ENCODE results near the gene GBP6. TPM values are rescaled to one million over a fixed set of nuclear protein-coding genes. Genes with fewer than 3 reads are reported as not detected.
A peak's percentile ranks its signal among the peaks of the same experiment; 100 is the strongest.
"Not testable (repeated sequence)": the region's sequence is repeated elsewhere in the genome, so short reads cannot be mapped to it uniquely, and the experiment has no call there.

Gene GBP6
- total RNA-seq, 5 donors from 2014 or later (not counting 1 experiment from before 2014, with no cell fraction given), result 0.13 to 0.83 (median 0.18) TPM; not detected in 1

GRCh38 chr1:89363196-89363595 is 663 bp upstream of the GBP6 start:
- Mint-ChIP-seq H3K27me3 (no peaks in the 10 kb centered on the region), H3K36me3 (no peaks in the 10 kb centered on the region), H3K27ac (peak overlapping the region; percentile 7 to 70), H3K9me3 (no peaks in the 10 kb centered on the region), H3K4me1 (peaks cover 16 to 20% (median 17%) of the 10 kb centered on the region in 3 donors), H3K4me3 (no peak overlapping the region)
- ATAC-seq (replicated peaks in 1 of 4) (peak in 1 of 4 experiments; percentile 39), DNase-seq (no peak)
- H3K27ac ChIP-seq (ENCODE audit: low read length), result no peak overlapping the region
- ChIA-PET POLR2A (no interaction called here), CTCF (interaction anchor here (0.6 to 1.8 kb wide), 4 partner anchors 277 to 365 kb away, joined by 3 to 6 read pairs (median 4); partner anchors contain the start of gene GBP1 (in 1 of the 2))
- no peak overlapping the region for H3K4me3 ChIP-seq (ENCODE audit: control insufficient read depth in 1 of 2, extremely low read depth in 1 of 2, low read length in 1 of 2)
- H3K4me1 ChIP-seq (ENCODE audit: control insufficient read depth in 1 of 2, extremely low read depth in 1 of 2, insufficient read depth in 2 of 2, low read length in 2 of 2), result peaks cover 0 to 9% of the 10 kb centered on the region in 2 experiments
- H3K9me3 ChIP-seq, result no peaks in the 10 kb centered on the region
- no peaks in the 10 kb centered on the region for H3K36me3 ChIP-seq (ENCODE audit: control insufficient read depth in 2 of 2, extremely low read depth in 1 of 2, insufficient read depth in 1 of 2, low read length in 1 of 2)
- WGBS (ENCODE audit: insufficient coverage), result no CpG with 5 or more reads among the region's 1 CpG
- H3K27me3 ChIP-seq (replicated peaks in 1 of 2; ENCODE audit: control insufficient read depth in 2 of 2, extremely low read depth in 1 of 2, insufficient read depth in 2 of 2, low read length in 1 of 2), result no peaks in the 10 kb centered on the region

GRCh38 chr1:89364954-89365550 is 1.2 kb downstream of the GBP6 start:
- Mint-ChIP-seq H3K27ac (no peak overlapping the region), H3K4me1 (peaks cover 12 to 14% (median 13%) of the 10 kb centered on the region in 3 donors), H3K27me3 (no peaks in the 10 kb centered on the region), H3K36me3 (no peaks in the 10 kb centered on the region), H3K9me3 (no peaks in the 10 kb centered on the region), H3K4me3 (no peak overlapping the region)
- DNase-seq (no peak), ATAC-seq (replicated peaks in 1 of 4) (no peak)
- Histone ChIP-seq H3K27ac (ENCODE audit: low read length) (no peak overlapping the region), H3K9me3 (no peaks in the 10 kb centered on the region), H3K4me3 (ENCODE audit: control insufficient read depth in 1 of 2, extremely low read depth in 1 of 2, low read length in 1 of 2) (no peak overlapping the region), H3K4me1 (ENCODE audit: control insufficient read depth in 1 of 2, extremely low read depth in 1 of 2, insufficient read depth in 2 of 2, low read length in 2 of 2) (peaks cover 0 to 5% of the 10 kb centered on the region in 2 experiments), H3K36me3 (ENCODE audit: control insufficient read depth in 2 of 2, extremely low read depth in 1 of 2, insufficient read depth in 1 of 2, low read length in 1 of 2) (no peaks in the 10 kb centered on the region), H3K27me3 (replicated peaks in 1 of 2; ENCODE audit: control insufficient read depth in 2 of 2, extremely low read depth in 1 of 2, insufficient read depth in 2 of 2, low read length in 1 of 2) (no peaks in the 10 kb centered on the region)
- 100% methylated on average over 1 of the region's 9 CpGs for WGBS (ENCODE audit: insufficient coverage)
- ChIA-PET CTCF (interaction anchor here in 1 of 2 donors (0.6 kb wide), 1 partner anchor 117 kb away, joined by 3 read pairs; no protein-coding TSS in a partner anchor), POLR2A (interaction anchor here in 1 of 2 donors (1.2 kb wide), 1 partner anchor 10 kb away, joined by 4 read pairs; no protein-coding TSS in a partner anchor)

- POLR2A ChIA-PET, result no interaction called here
Observed at GRCh38 chr1:89367221-89367620, 3.4 kb downstream of the GBP6 start.

GRCh38 chr1:89369331-89369730 is 5.5 kb downstream of the GBP6 start:
- no peak overlapping the region for H3K4me3 ChIP-seq (ENCODE audit: control insufficient read depth in 1 of 2, extremely low read depth in 1 of 2, low read length in 1 of 2)
- ChIA-PET POLR2A (no interaction called here), CTCF (no interaction called here)
- H3K9me3 Mint-ChIP-seq, result peaks cover 0 to 7% (median 2%) of the 10 kb centered on the region in 3 donors
- H3K4me1 Mint-ChIP-seq, result no peaks in the 10 kb centered on the region
- H3K27me3 Mint-ChIP-seq, result no peaks in the 10 kb centered on the region
- H3K9me3 ChIP-seq, result no peaks in the 10 kb centered on the region
- no peaks in the 10 kb centered on the region for H3K4me1 ChIP-seq (ENCODE audit: control insufficient read depth in 1 of 2, extremely low read depth in 1 of 2, insufficient read depth in 2 of 2, low read length in 2 of 2)
- H3K27ac ChIP-seq (ENCODE audit: low read length), result no peak overlapping the region
- no peaks in the 10 kb centered on the region for H3K27me3 ChIP-seq (replicated peaks in 1 of 2; ENCODE audit: control insufficient read depth in 2 of 2, extremely low read depth in 1 of 2, insufficient read depth in 2 of 2, low read length in 1 of 2)
- H3K4me3 Mint-ChIP-seq, result no peak overlapping the region
- H3K36me3 Mint-ChIP-seq, result no peaks in the 10 kb centered on the region
- DNase-seq (no peak), ATAC-seq (replicated peaks in 1 of 4) (no peak)
- no peaks in the 10 kb centered on the region for H3K36me3 ChIP-seq (ENCODE audit: control insufficient read depth in 2 of 2, extremely low read depth in 1 of 2, insufficient read depth in 1 of 2, low read length in 1 of 2)
- no peak overlapping the region for H3K27ac Mint-ChIP-seq
- WGBS (ENCODE audit: insufficient coverage), result no CpG with 5 or more reads among the region's 8 CpGs

More at GRCh38 chr1:89367221-89367620, 3.4 kb downstream of the GBP6 start:
- no CpG with 5 or more reads among the region's 1 CpG for whole genome bisulfite sequencing (ENCODE audit: insufficient coverage)
- CTCF ChIA-PET, result interaction anchor here in 1 of 2 donors (0.7 to 1.2 kb wide), 3 partner anchors 12 to 383 kb away, joined by 3 to 4 read pairs (median 3); no protein-coding TSS in a partner anchor
- Histone ChIP-seq H3K27ac (ENCODE audit: low read length) (no peak overlapping the region), H3K9me3 (no peaks in the 10 kb centered on the region), H3K4me1 (ENCODE audit: control insufficient read depth in 1 of 2, extremely low read depth in 1 of 2, insufficient read depth in 2 of 2, low read length in 2 of 2) (peaks cover 0 to 5% of the 10 kb centered on the region in 2 experiments), H3K27me3 (replicated peaks in 1 of 2; ENCODE audit: control insufficient read depth in 2 of 2, extremely low read depth in 1 of 2, insufficient read depth in 2 of 2, low read length in 1 of 2) (no peaks in the 10 kb centered on the region), H3K4me3 (ENCODE audit: control insufficient read depth in 1 of 2, extremely low read depth in 1 of 2, low read length in 1 of 2) (no peak overlapping the region), H3K36me3 (ENCODE audit: control insufficient read depth in 2 of 2, extremely low read depth in 1 of 2, insufficient read depth in 1 of 2, low read length in 1 of 2) (no peaks in the 10 kb centered on the region)
- DNase-seq (no peak), ATAC-seq (replicated peaks in 1 of 4) (no peak)
- Mint-ChIP-seq H3K27ac (no peak overlapping the region), H3K4me3 (no peak overlapping the region), H3K4me1 (peaks cover 12 to 14% (median 13%) of the 10 kb centered on the region in 3 donors), H3K27me3 (no peaks in the 10 kb centered on the region), H3K36me3 (no peaks in the 10 kb centered on the region), H3K9me3 (no peaks in the 10 kb centered on the region)

- H3K27ac ChIP-seq (ENCODE audit: low read length); H3K4me1 ChIP-seq (ENCODE audit: control insufficient read depth in 1 of 2, extremely low read depth in 1 of 2, insufficient read depth in 2 of 2, low read length in 2 of 2); H3K9me3 Mint-ChIP-seq; DNase-seq; H3K9me3 ChIP-seq; ATAC-seq (replicated peaks in 1 of 4); CTCF ChIA-PET; H3K4me3 ChIP-seq (ENCODE audit: control insufficient read depth in 1 of 2, extremely low read depth in 1 of 2, low read length in 1 of 2); H3K27me3 ChIP-seq (replicated peaks in 1 of 2; ENCODE audit: control insufficient read depth in 2 of 2, extremely low read depth in 1 of 2, insufficient read depth in 2 of 2, low read length in 1 of 2); H3K27ac Mint-ChIP-seq; H3K36me3 Mint-ChIP-seq; POLR2A ChIA-PET; H3K27me3 Mint-ChIP-seq; H3K36me3 ChIP-seq (ENCODE audit: control insufficient read depth in 2 of 2, extremely low read depth in 1 of 2, insufficient read depth in 1 of 2, low read length in 1 of 2); H3K4me3 Mint-ChIP-seq; H3K4me1 Mint-ChIP-seq: not testable (repeated sequence)
- 100% methylated on average over 1 of the region's 4 CpGs for WGBS (ENCODE audit: insufficient coverage)
Observed at GRCh38 chr1:89373810-89374209, 10.0 kb downstream of the GBP6 start.

GRCh38 chr1:89378001-89378400 is 14.1 kb downstream of the GBP6 start:
- Histone ChIP-seq H3K27me3 (replicated peaks in 1 of 2; ENCODE audit: control insufficient read depth in 2 of 2, extremely low read depth in 1 of 2, insufficient read depth in 2 of 2, low read length in 1 of 2) (no peaks in the 10 kb centered on the region), H3K27ac (ENCODE audit: low read length) (no peak overlapping the region), H3K4me3 (ENCODE audit: control insufficient read depth in 1 of 2, extremely low read depth in 1 of 2, low read length in 1 of 2) (no peak overlapping the region), H3K4me1 (ENCODE audit: control insufficient read depth in 1 of 2, extremely low read depth in 1 of 2, insufficient read depth in 2 of 2, low read length in 2 of 2) (no peaks in the 10 kb centered on the region), H3K36me3 (ENCODE audit: control insufficient read depth in 2 of 2, extremely low read depth in 1 of 2, insufficient read depth in 1 of 2, low read length in 1 of 2) (no peaks in the 10 kb centered on the region), H3K9me3 (no peaks in the 10 kb centered on the region)
- H3K27ac Mint-ChIP-seq, result no peak overlapping the region
- no peak for DNase-seq
- H3K4me3 Mint-ChIP-seq, result no peak overlapping the region
- H3K9me3 Mint-ChIP-seq, result peaks cover 0 to 4% (median 2%) of the 10 kb centered on the region in 3 donors
- no peaks in the 10 kb centered on the region for H3K36me3 Mint-ChIP-seq
- CTCF ChIA-PET, result no interaction called here
- H3K27me3 Mint-ChIP-seq, result no peaks in the 10 kb centered on the region
- H3K4me1 Mint-ChIP-seq, result no peaks in the 10 kb centered on the region
- ATAC-seq (replicated peaks in 1 of 4), result no peak
- POLR2A ChIA-PET, result no interaction called here

Measured in T-cell (primary cell).